Muscle layer of duodenum (tissue), 2 donors: ENCODE results near the gene EFL1.

ENCODE experiments used
- H3K27ac ChIP-seq: one replicate; pipeline ENCODE4 v1.7.0; 2013; ENCODE audit warnings: mild to moderate bottlenecking, low read length
- H3K27me3 ChIP-seq: one replicate; pipeline ENCODE4 v1.7.0; 2013; ENCODE audit warnings: low read depth, mild to moderate bottlenecking, control low read depth, low read length
- H3K36me3 ChIP-seq, 2 donors: one replicate each; pipeline ENCODE4 v1.7.0; 2013; ENCODE audit warnings: low read length in 2 of 2, control low read depth in 1 of 2, mild to moderate bottlenecking in 1 of 2; ENCODE audit not compliant: insufficient read depth in 2 of 2, control insufficient read depth in 1 of 2
- H3K4me1 ChIP-seq, 2 donors: one replicate each; pipeline ENCODE4 v1.7.0; 2013; ENCODE audit warnings: low read length in 2 of 2, mild to moderate bottlenecking in 2 of 2, control low read depth in 1 of 2, moderate library complexity in 1 of 2; ENCODE audit not compliant: insufficient read depth in 2 of 2, control insufficient read depth in 1 of 2
- H3K4me3 ChIP-seq, 2 donors: one replicate each; pipeline ENCODE4 v1.7.0; 2013; ENCODE audit warnings: low read length in 2 of 2, low read depth in 1 of 2, mild to moderate bottlenecking in 1 of 2
- H3K9me3 ChIP-seq, 2 donors: one replicate each; pipeline ENCODE4 v1.7.0; 2013; ENCODE audit warnings: low read length in 2 of 2, control low read depth in 1 of 2, mild to moderate bottlenecking in 1 of 2; ENCODE audit not compliant: control insufficient read depth in 1 of 2
- donor health status: healthy.

EFL1 gene

DNA sequence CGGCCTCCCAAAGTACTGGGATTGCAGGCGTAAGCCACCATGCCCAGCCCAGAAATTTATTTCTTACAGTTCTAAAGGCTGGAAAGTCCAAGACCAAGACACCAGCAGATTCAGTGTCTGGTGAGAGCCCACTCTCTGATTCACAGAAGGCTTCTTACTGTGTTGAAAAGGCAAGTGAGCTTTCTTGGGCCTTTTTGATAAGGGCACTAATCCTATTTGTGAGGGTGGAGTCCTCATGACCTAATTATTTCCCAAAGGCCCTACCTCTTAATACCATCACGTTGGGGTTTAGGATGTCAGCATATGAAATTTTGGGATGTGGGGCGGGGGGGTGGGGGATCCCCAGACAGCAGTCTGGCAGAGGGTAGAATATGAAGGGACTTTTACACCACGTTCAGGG lies 169.2 kb downstream of the EFL1 start:
- Histone ChIP-seq H3K4me3 (no peak overlapping the region), H3K27ac (no peak overlapping the region), H3K9me3 (no peaks in the 10 kb centered on the region), H3K36me3 (no peaks in the 10 kb centered on the region), H3K4me1 (no peaks in the 10 kb centered on the region), H3K27me3 (no peaks in the 10 kb centered on the region)

DNA sequence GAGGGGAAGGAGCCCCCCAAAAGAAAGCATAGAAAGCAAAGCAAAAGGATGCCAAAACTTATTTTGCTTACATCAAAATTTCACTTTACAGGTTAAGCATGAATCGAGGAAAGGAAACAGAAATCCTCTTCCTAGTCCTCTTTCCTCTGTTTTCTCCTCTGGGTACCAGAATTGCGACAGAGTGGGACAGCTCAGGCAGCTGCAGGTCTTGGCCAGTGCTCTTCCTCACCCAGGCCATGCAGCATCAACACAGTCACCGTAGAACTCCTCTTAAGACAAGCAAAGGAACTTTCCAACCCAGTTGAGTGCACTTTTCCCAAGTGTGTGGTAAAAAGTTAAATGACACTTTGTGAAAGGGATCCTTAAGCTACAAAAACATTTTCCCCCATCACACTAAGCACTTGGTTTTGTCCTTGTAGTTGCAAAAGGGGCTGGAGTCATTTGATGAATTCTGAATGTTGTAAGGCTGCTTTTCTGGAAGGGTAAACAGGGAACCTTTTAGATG lies 170.8 kb downstream of the EFL1 start:
- H3K36me3 ChIP-seq: no peaks in the 10 kb centered on the region
- no peaks in the 10 kb centered on the region for H3K9me3 ChIP-seq
- H3K27me3 ChIP-seq: no peaks in the 10 kb centered on the region
- no peak overlapping the region for H3K27ac ChIP-seq
- no peak overlapping the region for H3K4me3 ChIP-seq
- no peaks in the 10 kb centered on the region for H3K4me1 ChIP-seq

GRCh38 chr15:82086243-82086995 lies 176.1 kb downstream of the EFL1 start:
- H3K9me3 ChIP-seq: no peaks in the 10 kb centered on the region
- H3K4me1 ChIP-seq: no peaks in the 10 kb centered on the region
- no peak overlapping the region for H3K4me3 ChIP-seq
- no peak overlapping the region for H3K27ac ChIP-seq
- no peaks in the 10 kb centered on the region for H3K27me3 ChIP-seq
- no peaks in the 10 kb centered on the region for H3K36me3 ChIP-seq

GRCh38 chr15:82081914-82082762 lies 180.4 kb downstream of the EFL1 start:
- H3K36me3 ChIP-seq: no peaks in the 10 kb centered on the region
- no peaks in the 10 kb centered on the region for H3K27me3 ChIP-seq
- H3K27ac ChIP-seq: no peak overlapping the region
- no peaks in the 10 kb centered on the region for H3K9me3 ChIP-seq
- no peak overlapping the region for H3K4me3 ChIP-seq
- H3K4me1 ChIP-seq: no peaks in the 10 kb centered on the region

DNA sequence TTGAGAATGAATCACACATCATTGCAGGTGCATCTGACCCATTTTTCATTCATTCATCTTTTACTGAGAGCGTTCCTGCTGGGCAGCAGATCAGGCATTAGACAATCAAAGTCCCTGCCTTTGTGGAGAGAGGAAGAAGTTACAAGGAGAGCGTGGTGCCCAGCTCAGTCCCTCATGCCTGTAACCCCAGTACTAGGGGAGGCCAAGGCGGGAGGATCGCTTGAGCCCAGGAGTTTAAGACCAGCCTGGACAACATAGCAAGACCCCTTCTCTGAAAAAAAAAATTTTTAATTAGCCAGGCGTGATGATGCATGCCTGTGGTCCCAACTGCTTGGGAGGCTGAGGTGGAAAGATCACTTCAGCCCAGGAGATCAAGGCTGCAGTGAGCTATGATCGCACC lies 181.8 kb downstream of the EFL1 start:
- Histone ChIP-seq H3K36me3 (no peaks in the 10 kb centered on the region), H3K27ac (no peak overlapping the region), H3K4me3 (no peak overlapping the region), H3K4me1 (no peaks in the 10 kb centered on the region), H3K27me3 (no peaks in the 10 kb centered on the region), H3K9me3 (no peaks in the 10 kb centered on the region)
